Left ventricle myocardium inferior (tissue), 1 donor: ENCODE results near the gene FAM184B. TPM values are rescaled to one million over a fixed set of nuclear protein-coding genes. Genes with fewer than 3 reads are reported as not detected.

Experiments
- DNase-seq: peaks from one replicate; pipeline ENCODE4 v3.0.0-alpha.2; 2020
- H3K27ac ChIP-seq: fragments of 200-600 bp; replicated peaks from 2 replicates; pipeline ENCODE4 v1.8.0; 2021
- H3K27me3 ChIP-seq: fragments of 200-600 bp; 2 replicates; pipeline ENCODE4 v1.8.0; 2021; ENCODE audit warnings: low read depth
- H3K36me3 ChIP-seq: fragments of 200-600 bp; 2 replicates; pipeline ENCODE4 v1.8.0; 2021
- H3K4me1 ChIP-seq: fragments of 200-600 bp; 2 replicates; pipeline ENCODE4 v1.8.0; 2021
- H3K4me3 ChIP-seq: fragments of 200-600 bp; 2 replicates; pipeline ENCODE4 v1.8.0; 2021; ENCODE audit warnings: mild to moderate bottlenecking, moderate library complexity
- H3K9me3 ChIP-seq: fragments of 200-600 bp; replicated peaks from 2 replicates; pipeline ENCODE4 v1.8.0; 2021
- intact Hi-C: fragments of 100-400 bp; cut with micrococcal nuclease; formaldehyde crosslinking; loops from one replicate; pipeline ENCODE4 v1.11.0; 2022
- total RNA-seq: library from RNA; stranded (reverse); fragmentation: NEBNext Ultra II Directional; extraction: Animal tissue kit (Norgen Biotek cat#: 25700); gene quantifications from one replicate; pipeline ENCODE4 v1.2.1, GENCODE V29; 2021
- TF ChIP-seq, protein P1 (sequence below): fragments of 200-600 bp; IDR thresholded peaks from 2 replicates; pipeline ENCODE4 v1.8.0; 2021; ENCODE audit warnings: antibody characterized with exemption, mild to moderate bottlenecking, borderline replicate concordance
- donor health status: DM: no; HTN: yes; CAD: no; lungs with severe emphysema.

Gene FAM184B
- total RNA-seq, 1 donor from 2014 or later = not detected

- no peak overlapping the region for H3K4me3 ChIP-seq
- TF ChIP-seq, protein P1, sequence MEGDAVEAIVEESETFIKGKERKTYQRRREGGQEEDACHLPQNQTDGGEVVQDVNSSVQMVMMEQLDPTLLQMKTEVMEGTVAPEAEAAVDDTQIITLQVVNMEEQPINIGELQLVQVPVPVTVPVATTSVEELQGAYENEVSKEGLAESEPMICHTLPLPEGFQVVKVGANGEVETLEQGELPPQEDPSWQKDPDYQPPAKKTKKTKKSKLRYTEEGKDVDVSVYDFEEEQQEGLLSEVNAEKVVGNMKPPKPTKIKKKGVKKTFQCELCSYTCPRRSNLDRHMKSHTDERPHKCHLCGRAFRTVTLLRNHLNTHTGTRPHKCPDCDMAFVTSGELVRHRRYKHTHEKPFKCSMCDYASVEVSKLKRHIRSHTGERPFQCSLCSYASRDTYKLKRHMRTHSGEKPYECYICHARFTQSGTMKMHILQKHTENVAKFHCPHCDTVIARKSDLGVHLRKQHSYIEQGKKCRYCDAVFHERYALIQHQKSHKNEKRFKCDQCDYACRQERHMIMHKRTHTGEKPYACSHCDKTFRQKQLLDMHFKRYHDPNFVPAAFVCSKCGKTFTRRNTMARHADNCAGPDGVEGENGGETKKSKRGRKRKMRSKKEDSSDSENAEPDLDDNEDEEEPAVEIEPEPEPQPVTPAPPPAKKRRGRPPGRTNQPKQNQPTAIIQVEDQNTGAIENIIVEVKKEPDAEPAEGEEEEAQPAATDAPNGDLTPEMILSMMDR = no peak
- DNase-seq = no peak
- H3K27me3 ChIP-seq = no peaks in the 10 kb centered on the region
- H3K9me3 ChIP-seq = peaks cover 15% of the 10 kb centered on the region
- intact Hi-C loops = no loop called here
- H3K36me3 ChIP-seq = no peaks in the 10 kb centered on the region
- no peaks in the 10 kb centered on the region for H3K4me1 ChIP-seq
- no peak overlapping the region for H3K27ac ChIP-seq
These were observed 54.5 kb downstream of the FAM184B start for GRCh38 chr4:17726911-17727310.

- H3K27ac ChIP-seq = no peak overlapping the region
- no peak for DNase-seq
- H3K4me1 ChIP-seq = no peaks in the 10 kb centered on the region
- intact Hi-C loops = no loop called here
- no peaks in the 10 kb centered on the region for H3K36me3 ChIP-seq
- H3K27me3 ChIP-seq = peaks cover 15% of the 10 kb centered on the region
- TF ChIP-seq, protein P1 = no peak
- peaks cover 6% of the 10 kb centered on the region for H3K9me3 ChIP-seq
- no peak overlapping the region for H3K4me3 ChIP-seq
These were observed 57.8 kb downstream of the FAM184B start for GRCh38 chr4:17723648-17724047.

- H3K9me3 ChIP-seq = no peaks in the 10 kb centered on the region
- H3K27ac ChIP-seq = no peak overlapping the region
- no peak overlapping the region for H3K4me3 ChIP-seq
- no peaks in the 10 kb centered on the region for H3K4me1 ChIP-seq
- no peak for DNase-seq
- peaks cover 17% of the 10 kb centered on the region for H3K27me3 ChIP-seq
- intact Hi-C loops = no loop called here
- no peaks in the 10 kb centered on the region for H3K36me3 ChIP-seq
- TF ChIP-seq, protein P1 = no peak
These were observed 59.1 kb downstream of the FAM184B start for GRCh38 chr4:17722356-17722700.

- intact Hi-C loops = no loop called here
- H3K4me3 ChIP-seq = no peak overlapping the region
- H3K36me3 ChIP-seq = no peaks in the 10 kb centered on the region
- peaks cover 17% of the 10 kb centered on the region for H3K27me3 ChIP-seq
- TF ChIP-seq, protein P1 = no peak
- no peaks in the 10 kb centered on the region for H3K4me1 ChIP-seq
- DNase-seq = no peak
- no peaks in the 10 kb centered on the region for H3K9me3 ChIP-seq
- H3K27ac ChIP-seq = no peak overlapping the region
These were observed 59.7 kb downstream of the FAM184B start for GRCh38 chr4:17721496-17722355.

- intact Hi-C loops = no loop called here
- Histone ChIP-seq H3K27me3 (peaks cover 17% of the 10 kb centered on the region), H3K27ac (no peak overlapping the region), H3K9me3 (no peaks in the 10 kb centered on the region), H3K4me1 (no peaks in the 10 kb centered on the region), H3K4me3 (no peak overlapping the region), H3K36me3 (no peaks in the 10 kb centered on the region)
- TF ChIP-seq, protein P1 = no peak
- DNase-seq = no peak
These were observed 62.3 kb downstream of the FAM184B start for GRCh38 chr4:17719106-17719505.
